Stimulated activated CD8-positive, alpha-beta memory T cell treated with anti-CD3 and anti-CD28 coated beads, Interleukin-7, amount 100 ng/mL, for 48 hours (primary cell): ENCODE data around the gene PADI3.

Source experiments
- DNase-seq, 2 donors: peaks; one replicate each; pipeline ENCODE4 v3.0.0-alpha.2; 2020; ENCODE audit warnings: low read depth in 1 of 2; ENCODE audit errors: extremely low read depth in 1 of 2

Gene PADI3, protein sequence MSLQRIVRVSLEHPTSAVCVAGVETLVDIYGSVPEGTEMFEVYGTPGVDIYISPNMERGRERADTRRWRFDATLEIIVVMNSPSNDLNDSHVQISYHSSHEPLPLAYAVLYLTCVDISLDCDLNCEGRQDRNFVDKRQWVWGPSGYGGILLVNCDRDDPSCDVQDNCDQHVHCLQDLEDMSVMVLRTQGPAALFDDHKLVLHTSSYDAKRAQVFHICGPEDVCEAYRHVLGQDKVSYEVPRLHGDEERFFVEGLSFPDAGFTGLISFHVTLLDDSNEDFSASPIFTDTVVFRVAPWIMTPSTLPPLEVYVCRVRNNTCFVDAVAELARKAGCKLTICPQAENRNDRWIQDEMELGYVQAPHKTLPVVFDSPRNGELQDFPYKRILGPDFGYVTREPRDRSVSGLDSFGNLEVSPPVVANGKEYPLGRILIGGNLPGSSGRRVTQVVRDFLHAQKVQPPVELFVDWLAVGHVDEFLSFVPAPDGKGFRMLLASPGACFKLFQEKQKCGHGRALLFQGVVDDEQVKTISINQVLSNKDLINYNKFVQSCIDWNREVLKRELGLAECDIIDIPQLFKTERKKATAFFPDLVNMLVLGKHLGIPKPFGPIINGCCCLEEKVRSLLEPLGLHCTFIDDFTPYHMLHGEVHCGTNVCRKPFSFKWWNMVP

DNA sequence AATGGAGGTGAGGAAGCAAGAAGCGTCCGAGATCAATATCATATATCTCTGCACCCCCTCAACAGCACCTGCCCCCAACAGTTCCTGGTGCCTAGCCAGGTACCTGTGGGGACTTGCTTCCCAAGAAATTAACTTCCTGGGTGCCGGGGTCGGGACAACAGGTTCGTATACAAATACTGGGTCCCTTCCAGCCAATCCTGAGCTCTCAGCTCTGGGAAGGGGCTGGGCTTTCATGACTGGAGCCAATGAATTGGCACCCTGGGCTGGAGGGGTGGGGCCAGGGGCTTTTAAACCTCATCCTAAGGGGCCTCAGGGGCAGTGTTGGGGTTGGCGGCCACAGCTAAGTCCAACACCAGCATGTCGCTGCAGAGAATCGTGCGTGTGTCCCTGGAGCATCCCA lies at the start of gene PADI3:
Gene PADI3, plus strand, starts transcription at position 318 of the 400 bp plus-strand sequence. Its CDS starts 40 bp downstream, at position 358.
- no peak for DNase-seq

DNA sequence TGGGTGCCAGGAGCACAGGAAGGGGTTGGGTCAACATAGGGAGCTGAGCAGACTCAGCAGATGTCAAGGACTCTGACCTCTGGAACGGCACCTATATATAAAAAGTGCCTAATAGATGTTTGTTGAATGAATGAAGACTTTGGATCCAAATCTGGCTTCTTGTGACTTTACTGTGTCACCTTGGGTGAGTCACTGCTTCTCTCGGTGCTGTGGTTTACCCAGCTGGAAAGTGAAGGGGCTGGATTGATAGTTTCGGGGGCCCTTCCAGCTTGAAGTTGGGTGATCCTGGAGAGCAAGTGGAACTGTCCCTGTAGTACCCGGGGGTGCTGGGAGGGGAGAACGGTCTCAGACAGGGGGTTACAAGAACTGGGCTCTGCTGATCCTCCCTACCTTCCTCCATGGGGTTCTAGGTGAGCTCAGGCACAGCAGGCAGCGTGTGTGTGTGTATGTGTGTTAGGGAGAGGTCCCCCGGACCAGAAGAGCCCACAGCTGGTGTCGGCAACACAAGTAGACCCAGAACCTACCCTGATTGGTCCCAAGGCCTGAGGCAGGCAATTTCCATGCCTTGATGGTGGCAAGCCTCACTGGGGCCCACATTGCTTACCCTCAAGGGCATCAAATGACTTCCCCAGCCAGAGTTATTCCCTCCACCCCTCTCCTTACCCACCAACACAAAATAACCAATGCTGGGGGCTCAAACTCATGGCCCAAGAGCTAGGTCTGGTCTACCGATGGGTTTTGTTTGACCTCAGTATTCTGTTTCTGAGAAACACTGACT lies 49.4 kb upstream of the PADI3 start:
- DNase-seq: no peak

DNA sequence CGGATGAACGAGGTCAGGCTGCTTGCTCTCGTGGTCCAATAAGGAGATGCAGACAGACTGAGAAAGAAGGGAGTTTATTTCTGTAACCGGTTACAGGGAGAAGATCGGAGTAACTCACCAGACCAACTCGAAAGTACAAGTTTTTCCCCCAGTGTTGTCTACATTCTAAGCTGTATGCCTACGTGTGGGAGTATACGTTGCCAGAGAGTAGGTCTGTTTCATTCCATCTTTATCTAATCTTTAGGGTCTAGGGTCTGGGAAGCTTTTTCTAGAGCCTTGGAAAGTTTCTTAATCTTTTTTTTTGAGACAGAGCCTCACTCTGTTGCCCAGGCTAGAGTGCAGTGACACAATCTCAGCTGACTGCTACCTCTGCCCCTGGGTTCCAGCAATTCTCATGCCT lies 48.7 kb upstream of the PADI3 start:
- DNase-seq: no peak

DNA sequence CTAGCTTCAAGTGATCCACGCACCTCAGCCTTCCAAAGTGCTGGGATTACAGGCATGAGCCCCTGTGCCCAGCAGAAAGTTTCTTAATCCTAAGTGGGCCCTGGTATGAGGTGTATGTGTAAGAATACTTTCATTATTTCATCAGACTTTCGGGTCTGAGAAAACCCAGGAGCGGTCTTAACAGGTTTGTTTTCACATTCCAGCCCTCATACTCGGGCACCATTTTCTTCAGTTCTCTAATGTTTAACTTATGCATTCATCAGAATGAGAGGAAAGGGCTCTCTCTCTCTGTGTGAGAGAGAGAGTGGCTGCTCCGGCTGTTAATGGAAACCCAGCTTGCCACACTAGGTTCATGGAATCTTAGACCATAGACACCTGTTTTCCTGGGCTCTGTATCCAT lies 48.1 kb upstream of the PADI3 start:
- no peak for DNase-seq

DNA sequence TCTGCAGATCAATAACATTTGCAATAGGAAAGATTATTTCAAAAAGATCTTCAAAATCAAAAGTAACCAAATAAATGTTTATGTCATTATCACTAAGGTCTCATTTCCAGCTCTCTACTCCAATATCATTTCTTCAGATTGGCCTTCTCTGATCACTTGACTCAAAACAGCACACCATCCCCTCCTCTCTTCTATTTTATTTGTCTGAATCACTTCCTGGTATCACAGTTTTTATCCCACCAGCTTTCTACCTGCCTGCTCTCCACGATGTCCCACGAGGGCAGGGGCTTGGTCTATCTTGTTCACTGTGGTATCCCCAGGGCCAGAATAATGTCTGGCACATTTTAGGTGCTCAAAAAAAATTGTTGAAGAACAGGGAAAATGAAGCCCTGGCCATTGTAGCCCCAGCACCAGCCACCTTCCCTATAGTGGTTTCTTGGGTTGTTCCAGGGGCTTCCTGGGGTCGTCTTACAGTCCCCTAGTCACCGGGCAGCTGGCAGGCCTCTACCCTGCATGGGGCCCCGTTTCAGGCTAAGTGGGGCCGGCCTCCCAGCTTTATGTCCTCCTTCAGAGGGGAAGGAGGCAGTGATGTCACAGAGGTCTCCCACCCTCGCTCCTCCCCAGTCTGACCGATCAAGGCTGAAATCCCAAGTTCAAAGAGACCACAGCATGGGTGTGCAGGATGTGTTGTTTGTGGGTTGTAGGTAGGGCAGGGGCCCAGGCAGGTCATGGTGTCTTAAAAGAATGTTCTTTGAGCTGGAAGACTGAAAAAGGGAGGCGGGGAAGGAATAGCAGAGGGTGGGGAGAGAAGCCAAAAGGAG lies 47.5 kb upstream of the PADI3 start:
- DNase-seq: peak in 1 of 2 donors; percentile 23

DNA sequence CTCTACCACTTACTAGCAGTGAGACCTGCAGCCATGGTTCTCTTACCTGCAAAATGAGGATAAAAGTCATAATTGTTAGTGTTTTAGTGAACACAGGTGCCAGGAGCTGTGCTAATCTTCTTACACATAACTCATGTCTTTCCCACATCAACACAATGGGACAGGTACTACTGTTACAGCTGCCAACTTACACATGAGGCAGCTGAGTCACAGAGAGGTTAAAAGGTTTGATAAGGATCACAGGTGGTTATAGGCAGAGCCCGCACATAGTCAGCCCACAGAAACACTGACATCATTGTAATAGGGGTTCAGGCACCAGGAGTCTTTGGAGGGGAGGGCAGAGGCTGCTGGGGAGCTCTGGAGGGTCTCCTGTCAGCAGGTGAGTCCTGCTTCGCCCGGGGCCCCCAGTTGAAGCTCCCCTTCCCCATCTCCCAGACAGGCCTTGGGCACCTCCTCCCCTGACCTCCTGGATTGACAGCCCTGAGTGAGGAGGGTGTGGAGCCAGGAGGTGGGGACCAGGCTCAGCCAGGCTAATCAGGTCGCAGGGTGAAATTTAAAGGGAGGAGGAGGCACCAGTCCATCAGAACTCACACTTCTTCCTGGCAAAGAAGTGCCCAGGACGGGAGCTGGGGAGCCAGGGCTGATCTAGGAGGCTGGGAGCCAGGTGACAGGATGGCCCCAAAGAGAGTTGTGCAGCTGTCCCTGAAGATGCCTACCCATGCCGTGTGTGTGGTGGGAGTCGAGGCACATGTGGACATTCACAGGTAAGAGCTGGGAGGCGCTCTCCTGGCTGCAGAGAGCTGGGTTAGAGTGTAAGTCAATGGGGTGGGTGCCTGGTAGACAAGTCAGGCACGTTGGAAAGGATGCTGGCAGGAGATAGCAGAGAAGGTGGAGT lies 44.1 kb upstream of the PADI3 start, which contains the start of gene PADI1:
Gene PADI1, plus strand, starts transcription at position 583 of the 895 bp plus-strand sequence. Its CDS starts 90 bp downstream, at position 673.
- no peak for DNase-seq

DNA sequence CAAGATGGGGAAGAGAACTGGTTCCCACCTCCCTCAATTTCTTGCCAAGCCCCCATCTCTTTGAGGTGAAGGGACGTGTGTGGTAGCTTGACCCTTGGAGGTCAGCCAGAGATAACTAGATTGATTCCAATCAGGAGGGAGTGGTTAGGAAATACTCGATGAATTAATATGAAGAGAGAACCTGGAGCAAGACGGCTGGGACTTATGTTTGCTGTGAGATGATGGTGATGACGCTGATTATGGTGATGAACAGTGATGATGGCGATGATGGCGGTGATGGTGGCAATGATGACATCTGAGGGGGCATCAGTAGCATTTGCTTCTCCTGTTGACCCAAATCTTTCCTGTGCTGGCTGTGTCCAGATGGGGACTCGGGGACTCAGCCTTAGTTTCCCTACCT lies 43.2 kb upstream of the PADI3 start:
- DNase-seq: no peak

DNA sequence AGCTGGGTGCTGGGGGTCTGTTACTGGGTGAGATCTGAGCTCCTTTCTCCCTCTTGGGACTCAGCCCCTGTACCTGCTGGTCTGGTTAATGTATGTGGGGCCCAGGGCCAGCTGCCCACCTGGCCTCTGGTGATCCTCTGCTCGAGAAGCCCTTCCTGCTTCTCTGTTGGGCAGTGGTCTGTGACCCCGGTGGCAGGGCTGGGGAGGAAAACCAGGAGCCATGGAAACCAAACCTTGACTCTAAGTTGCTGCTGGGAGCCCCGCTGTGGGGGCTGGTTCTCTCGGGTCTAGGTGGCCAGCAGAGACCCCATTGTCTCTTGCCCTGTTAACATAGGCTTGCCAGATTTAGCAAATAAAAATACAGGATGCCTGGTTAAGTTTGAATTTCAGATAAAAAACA lies 42.7 kb upstream of the PADI3 start:
- no peak for DNase-seq

DNA sequence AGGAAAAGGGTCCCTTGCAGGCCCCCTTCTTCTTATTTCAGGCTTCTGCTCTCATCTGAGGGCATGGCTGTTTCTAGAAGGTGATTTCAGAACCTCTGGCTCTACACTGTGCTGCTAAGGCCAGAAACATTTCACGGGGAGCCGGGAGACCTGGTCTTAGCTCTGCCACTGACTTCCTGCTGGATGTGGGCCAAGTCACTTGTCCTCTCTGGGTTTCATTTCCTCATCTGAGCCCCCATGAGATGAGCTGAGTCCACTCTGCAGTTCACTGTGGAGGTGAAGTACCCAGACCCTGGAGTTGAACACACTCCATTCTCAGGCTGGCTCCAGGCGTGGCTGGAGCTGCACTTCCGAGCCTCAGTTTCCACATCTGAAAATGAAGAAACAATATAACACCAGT lies 41.9 kb upstream of the PADI3 start:
- DNase-seq: no peak

DNA sequence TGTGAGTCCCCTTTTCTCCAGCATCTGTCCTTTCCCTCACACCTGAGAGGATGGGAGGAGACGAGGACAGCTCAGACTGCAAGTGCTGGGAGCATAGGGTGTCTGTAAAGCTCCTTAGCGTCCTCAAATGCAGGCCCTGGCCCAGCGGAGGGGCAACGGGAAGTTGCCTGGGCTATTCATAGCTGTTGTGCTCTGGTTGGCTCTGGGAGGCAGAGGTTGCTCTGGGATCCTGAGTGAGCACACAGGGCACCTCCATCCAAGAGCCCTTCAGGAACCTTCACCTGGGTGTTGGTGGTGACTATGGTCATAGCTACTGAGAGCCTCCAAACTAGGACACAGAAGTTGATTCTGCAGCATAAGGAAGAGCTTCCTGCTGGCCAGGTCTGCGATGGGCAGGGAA lies 41.4 kb upstream of the PADI3 start:
- DNase-seq: no peak

DNA sequence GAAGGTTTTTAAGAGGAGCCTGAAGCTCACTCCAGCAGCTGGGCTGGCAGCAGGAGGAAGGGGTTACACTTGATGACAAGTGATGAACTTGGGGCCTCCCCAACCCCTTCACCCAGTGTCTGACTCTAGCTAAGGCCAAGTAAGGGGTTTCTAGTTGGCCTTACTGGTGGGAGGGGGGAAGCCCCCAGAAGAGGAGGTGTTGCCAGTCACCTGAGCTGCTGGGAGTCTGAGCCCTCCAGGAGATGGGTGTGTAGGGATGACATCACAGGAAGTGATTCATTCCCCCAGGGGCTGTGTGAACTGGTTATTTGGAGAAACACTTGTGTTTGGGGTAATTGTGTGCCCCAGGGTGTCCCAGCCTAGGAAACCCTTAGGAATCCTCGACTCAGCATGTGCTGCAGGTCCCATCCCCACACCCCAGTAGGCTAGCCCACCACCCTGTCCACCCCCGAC lies 40.9 kb upstream of the PADI3 start:
- peak; percentile 45 to 73 for DNase-seq

DNA sequence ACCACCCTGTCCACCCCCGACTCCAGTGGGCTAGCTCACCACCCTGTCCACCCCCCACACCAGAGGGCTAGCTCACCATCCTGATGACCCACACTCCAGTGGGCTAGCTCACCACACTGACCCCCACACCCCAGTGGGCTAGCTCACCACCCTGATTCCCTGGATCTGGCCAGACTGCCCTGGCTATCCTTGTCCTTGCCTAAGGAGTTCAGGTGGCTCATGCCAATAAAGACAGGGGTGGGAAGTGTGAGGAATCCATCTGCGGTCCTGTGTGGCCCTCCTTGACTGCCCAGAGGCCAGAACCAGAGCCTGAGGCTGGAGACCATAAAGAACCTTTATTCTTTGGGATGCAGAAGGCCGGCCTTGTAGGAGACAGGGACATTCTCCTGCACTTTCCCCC lies 40.4 kb upstream of the PADI3 start:
- DNase-seq: no peak

DNA sequence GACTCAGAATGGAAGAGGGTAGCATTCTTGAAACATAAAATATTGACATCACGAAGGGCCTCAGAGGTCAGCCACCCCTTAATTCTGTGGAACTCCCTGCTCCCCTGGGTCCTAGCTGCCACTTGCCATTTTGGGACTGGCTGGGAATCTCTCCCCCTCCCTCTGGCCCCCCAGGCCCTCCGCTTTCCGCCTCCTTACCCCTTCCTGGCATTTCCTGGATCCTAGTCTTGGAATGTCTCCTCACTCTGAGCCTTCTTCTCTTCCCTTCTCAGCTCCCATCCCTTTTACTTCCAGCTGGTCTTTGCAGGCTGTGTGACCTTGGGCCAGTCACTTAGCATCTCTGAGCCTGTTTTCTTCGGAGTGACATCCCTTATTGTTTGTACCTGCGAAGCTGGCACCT lies 39.5 kb upstream of the PADI3 start:
- DNase-seq: no peak

DNA sequence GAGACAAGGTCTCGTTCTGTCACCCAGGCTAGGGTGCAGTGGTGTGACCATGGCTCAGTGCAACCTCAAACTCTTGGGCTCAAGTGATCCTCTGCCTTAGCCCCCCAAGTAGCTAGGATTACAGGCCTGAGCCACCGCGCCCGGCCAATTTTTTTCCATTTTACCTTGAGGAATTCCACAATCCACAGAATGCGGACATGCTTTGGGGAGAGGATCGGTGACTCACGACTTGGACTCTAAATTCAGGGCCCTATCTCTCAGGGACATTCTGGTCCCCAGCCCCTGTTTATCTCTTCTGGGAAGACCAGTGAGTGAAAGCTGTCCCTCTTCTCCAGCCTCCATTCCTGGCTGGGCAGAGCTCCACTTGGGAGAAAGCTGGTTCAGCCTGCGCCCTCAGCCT lies 38.7 kb upstream of the PADI3 start:
- DNase-seq: no peak

DNA sequence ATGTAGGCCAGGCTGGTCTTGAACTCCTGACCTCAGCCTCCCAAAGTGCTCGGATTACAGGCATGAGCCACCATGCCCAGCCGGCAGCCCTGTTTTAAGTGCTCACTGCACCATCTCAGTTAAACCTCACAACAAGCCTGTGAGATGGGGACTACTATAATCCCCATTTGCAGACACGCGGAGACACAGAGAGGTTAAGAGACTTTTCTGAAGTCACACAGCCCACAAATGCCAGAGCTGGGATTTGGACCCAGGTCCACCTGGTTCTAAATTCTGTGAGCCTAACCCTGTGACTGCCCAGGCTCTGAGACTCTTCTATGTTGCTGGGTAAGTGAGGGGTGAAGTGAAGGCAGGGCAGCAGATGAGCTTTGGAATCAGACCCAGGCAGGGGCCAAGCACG lies 37.5 kb upstream of the PADI3 start:
- DNase-seq: no peak

DNA sequence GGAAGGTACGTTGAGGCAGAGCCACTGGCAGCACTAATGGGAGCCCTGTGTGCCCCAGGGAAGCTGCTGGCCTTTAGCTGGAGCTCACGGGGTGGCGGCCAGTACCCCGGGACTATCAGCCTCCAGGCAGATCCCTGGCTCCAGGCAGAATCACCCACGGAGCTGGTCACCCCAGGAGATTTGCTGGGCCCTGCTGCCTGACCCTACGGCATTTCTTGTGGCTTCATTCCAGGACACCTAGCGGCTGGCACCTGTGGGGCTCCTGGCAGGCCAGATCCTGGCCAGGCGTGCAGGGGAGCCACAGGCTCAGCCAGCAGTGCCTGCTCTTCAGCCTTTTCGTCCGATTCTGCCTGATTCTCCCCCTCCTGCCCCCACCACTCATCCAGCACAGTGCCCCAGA lies 36.9 kb upstream of the PADI3 start:
- DNase-seq: no peak

DNA sequence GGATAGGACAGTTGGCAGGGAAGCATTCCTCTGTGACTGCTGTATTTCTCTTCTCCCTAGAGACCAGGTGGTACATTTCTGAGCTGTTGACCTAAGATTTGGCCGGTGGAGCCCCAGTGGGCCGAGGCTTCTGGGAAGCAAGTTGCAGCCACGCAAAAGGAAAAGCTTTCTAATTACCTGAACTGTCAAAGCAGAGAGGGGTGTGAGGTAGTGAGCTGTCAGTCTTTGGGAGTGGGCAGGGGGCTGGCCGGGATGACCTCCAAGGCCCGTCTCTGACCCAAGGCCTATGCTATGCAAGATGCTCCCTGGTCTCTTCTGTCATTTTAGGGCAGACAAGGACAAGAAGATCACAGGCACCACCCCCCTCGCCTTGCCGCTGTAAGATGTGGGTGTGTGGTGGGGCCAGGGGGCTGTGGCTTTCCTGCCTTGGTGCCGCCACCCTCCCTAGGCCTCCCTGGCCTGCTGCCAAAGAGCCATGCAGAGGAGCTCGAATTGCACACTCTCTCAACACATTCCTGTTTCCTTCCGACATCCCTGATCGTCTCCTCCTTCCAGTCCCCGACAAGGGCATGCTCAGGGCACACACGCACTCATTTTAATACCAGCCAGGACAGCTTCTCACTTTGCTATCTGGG lies 36.3 kb upstream of the PADI3 start:
- peak; percentile 19 to 38 for DNase-seq

DNA sequence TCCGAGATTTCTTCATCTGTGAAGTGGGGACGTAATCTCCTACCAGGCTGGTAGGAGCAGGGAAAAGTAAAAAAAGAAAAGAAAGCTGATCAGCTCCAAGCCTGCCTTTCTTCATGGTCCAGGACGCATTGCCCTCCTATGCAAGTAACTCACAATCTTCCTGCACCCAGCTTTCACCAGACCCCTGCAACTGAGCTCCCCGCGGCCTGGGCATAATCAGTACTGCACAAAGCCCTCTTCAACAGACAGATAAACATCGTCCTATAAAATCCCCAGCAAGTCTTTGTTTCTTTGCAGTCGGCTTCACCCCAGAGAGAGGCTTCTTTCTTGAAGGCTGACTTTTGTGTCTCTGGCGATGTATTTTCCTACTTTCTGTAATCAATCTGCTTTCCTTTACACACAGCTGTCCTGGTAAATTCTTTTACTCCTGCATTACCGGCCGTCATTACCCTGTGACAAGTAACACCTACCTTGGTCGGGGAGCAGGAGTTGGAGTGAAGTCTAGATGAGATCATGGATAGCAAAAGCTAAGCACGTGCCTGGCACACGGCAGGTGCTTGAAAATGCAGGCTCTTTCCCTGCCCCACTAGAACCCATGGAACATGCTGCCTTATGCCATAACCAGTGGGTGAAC lies 35.6 kb upstream of the PADI3 start:
- DNase-seq: no peak

DNA sequence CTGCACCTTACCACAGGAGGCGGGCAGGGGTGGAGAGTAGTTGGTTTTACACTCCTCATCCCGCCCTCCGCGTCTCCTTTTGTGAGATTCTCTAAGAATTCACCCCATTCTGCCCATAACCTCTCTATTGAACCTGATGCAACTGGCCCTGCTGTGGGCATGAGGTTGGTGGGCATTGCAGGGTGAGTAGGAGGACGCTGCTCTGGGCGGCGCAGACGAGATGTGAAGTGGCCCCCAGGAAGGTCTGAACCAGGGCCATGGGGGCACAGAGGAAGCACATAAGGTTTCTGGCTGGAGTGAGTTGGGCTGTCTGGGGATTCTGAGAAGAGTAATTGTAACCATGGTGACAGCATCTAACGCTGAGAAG lies 35.1 kb upstream of the PADI3 start:
- no peak for DNase-seq
